Activated CD8-positive, alpha-beta memory T cell treated with anti-CD3 and anti-CD28 coated beads, Interleukin-2, amount 50 U/mL, for 24 hours (primary cell): ENCODE data around the gene SLC30A10.
"Not testable (repeated sequence)": the region's sequence is repeated elsewhere in the genome, so short reads cannot be mapped to it uniquely, and the experiment has no call there.

Source experiments
- DNase-seq: peaks from one replicate; pipeline ENCODE4 v3.0.0-alpha.2; 2020; ENCODE audit errors: extremely low read depth

The SLC30A10 gene

DNA sequence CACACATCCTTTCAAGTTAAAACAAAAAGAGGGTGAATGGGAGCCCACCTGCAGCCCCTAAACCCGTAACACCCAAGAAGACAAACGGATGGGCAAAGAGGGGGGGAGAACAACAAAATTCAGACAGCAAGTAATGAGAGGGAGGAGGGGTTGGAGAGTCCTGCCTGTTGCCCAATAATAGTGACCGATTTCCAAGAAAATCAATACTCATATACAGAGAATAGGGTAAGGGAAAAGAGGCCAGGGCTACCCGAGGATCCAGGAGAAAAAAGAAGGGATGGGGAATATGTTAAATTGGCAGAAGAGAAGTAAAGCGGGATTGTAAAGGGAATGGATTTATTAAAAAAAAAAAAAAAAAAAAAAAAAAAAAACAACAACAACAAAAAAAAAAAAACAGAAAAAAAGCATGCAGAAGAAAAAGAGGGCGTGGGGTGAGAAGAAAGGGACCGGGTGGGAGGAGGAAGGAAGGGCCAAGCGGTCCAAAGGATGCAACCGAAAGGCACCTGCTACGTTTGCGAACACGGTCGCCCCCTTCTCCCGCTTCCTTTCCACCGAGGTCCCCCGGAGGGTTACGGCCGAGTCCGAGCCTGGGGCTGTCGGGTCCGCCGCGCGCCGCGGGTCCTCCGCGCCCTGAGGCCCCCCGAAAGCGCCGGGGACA lies 930 bp downstream of the SLC30A10 start:
- no peak for DNase-seq

DNA sequence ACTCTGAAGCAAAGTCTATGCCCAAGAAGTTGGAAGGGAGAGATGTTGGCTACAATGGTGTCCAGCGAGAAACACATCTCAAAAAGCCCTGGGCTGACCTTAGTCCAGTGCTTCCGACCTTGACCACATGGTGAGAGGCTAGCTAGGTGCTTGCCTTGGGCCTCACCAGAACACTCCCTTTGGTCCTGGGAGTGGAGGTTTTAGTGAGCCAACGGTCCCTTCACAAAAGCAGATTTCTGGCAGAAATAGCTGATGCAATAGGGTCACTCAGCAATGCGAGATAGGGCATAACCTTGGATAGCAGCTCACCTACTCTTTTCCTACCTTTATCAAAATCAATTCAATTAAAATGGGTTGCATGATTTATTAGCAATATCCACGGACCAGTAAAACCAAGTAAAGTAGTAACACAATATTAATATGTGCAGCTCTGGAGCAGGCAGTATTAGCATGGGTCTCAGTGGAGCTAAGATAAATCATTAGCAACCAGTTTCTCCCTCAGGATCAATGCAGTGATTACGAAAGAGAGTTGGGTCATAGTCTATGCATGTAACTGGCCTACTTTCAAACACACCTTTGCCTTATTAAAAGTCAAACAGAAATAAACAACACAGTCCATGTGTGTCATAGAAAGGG lies 1.9 kb downstream of the SLC30A10 start:
- no peak for DNase-seq

DNA sequence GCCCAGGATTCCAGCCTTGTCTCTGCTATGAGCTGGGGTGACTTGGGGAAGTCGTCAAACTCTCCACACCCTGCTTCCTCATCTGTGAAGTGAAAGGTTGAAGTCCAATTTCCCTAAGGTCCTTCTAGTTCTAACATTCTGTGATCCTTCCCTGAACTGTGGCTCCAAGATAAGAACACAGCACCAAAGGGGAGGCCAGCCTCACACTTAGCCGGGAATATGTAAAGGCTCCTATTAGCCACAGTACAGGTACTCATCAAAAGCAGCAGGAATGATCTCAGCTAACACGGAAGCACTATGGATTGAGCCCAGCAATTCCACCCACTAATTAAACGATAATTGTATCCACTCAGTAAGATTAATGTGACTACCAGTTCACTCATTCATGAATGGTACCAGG lies 4.0 kb downstream of the SLC30A10 start:
- no peak for DNase-seq

DNA sequence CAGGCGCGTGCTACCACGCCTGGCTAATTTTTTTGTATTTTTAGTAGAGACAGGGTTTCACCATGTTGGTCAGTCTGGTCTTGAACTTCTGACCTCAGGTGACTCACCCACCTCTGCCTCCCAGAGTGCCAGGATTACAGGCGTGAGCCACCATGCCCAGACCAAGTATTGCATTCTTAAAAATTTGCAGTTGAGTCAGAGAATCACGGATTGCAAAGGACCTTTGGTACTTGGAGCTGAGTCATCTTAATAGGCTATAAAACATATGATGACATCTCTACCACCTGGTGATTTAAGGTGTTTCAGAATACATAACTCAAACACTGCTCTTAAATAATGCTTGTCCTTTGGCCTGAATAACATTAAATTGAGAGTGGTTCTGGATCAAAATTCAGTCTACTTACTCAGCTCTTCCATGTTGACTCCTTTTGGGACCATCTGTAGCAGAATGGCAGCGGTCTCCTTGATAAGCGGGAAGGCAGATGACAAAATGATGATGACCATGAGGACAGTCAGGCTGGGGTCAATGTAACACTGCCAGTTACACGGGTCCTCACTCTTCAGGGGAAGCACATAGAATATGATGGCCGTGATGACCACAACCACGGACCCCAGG lies 10.4 kb downstream of the SLC30A10 start:
- no peak for DNase-seq

GRCh38 chr1:219917281-219917680 lies 11.1 kb downstream of the SLC30A10 start:
- DNase-seq: no peak

- no peak for DNase-seq
Observed at GRCh38 chr1:219916257-219916656, 12.1 kb downstream of the SLC30A10 start.

DNA sequence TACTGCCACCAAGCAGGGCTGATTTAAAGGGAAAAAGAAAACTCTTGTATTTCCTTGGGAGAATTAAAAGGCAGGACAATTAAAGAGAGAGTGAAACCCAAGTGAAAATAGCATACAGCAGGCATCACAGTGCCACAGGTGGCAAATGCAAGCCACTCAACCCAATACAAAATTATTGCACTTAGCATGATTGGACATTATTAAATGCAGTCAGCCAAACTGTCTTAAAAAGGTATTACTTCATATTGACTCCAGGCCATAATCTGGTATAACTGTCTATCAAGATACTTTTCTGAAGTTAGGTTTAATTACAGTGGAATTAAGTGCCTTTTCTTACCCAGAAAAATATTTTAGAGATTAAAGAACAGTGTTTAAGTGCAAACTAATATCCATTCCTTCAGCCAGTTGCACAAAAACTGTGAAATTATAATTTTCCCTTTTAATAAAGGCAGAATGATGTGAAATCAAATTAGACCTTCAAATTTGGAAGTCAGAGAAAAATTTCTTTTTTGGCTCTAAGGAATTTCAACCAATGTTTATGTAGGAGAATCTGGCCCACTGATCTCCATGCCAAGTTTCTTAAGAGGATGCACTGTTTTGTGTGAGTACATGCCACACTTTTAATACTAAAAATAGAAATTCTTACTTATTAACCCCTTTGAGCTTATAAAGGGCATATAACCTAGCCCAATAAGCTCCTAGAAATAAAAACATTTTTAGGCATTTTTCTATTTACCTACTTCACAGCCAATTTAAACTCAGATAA lies 15.2 kb downstream of the SLC30A10 start:
- DNase-seq: no peak

DNA sequence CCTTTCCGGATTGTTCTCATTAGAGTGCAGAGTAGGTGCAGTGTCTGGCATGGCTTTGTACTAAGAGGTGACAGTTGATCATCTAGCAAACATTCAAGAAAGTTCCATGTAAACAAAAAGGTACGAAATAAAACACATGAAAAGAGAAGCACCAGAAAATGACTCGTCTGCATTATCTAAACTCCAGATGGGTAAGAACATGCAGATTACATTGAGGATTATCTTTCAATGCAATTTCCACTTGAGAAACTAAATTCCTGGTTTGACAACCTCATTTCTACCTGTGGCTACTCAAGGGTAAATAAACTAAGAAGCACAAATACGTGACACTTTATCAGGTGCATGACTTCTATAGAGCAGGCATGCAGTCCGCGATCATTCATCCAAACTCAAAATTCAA lies 17.6 kb downstream of the SLC30A10 start:
- DNase-seq: no peak

- no peak for DNase-seq
Observed at GRCh38 chr1:219909476-219909875, 18.9 kb downstream of the SLC30A10 start.

DNA sequence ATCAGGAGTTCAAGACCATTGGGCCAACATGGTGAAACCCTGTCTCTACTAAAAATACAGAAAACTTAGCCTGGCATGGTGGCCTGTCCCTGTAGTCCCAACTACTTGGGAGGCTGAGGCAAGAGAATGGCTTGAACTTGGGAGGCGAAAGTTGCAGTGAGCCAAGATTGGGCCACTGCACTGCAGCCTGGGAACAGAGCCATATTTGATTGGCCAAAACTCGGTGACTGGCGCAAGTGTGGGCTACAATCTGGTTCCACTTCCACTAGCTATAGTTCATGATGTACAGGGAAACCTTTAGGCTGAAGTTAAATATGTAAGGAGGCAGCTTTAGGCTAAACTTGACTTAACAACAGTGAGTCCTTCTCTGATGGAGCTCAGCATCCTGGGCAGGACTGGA lies 20.2 kb downstream of the SLC30A10 start:
- no peak for DNase-seq

GRCh38 chr1:219907772-219908070 lies 20.6 kb downstream of the SLC30A10 start:
- DNase-seq: no peak

DNA sequence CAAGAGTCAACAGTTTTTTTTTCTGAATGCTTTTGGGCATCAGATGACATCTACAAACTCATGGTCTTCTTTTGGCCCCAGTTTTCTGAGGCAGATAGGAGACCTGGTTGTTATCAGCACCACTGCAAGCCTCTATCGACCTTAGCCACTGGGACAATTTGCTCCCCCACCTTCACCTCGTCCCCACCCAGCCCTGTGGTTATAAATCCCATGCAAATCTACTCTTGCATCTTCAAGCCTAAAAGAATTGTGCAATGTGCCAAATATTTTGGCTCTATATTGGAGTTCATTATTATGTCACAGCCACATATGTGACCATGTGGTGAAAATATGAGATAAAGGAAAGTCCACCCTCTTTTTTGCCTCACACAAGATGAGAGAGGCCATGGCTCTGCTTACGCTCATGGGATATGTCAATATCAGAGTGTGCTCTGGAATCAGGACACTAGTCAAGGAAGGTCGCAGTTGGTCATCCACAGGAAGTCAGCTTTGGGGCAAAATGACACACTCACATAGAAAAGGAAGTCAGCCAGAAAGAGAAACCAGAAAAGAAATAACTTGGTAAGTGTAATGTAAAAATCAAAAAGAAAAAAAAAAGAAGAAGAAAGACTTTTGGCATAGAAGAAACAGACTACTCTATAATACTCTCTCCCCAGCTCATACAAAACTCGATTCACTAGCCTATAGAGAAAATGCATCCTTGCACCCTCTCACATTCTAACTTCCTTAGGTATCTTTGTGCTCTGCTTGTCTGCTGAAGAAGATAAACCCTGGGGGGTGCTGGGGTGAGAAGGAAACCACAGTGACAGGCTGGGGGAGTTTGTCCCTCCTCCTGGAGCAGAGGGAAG lies 21.2 kb downstream of the SLC30A10 start:
- DNase-seq: no peak

DNA sequence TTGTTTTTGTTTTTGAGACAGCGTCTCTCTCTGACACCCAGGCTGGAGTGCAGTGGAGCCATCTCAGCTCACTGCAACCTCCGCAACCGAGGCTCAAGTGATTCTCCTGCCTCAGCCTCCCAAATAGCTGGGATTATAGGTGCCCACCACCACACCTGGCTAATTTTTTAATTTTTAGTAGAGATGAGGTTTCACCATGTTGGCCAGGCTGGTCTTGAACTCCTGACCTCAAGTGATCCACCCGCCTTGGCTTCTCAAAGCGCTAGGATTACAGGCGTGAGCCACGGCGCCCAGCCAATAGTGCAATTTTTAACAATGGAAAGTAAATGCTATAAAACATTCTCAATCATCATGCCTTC lies 21.8 kb downstream of the SLC30A10 start:
- DNase-seq: not testable (repeated sequence)

DNA sequence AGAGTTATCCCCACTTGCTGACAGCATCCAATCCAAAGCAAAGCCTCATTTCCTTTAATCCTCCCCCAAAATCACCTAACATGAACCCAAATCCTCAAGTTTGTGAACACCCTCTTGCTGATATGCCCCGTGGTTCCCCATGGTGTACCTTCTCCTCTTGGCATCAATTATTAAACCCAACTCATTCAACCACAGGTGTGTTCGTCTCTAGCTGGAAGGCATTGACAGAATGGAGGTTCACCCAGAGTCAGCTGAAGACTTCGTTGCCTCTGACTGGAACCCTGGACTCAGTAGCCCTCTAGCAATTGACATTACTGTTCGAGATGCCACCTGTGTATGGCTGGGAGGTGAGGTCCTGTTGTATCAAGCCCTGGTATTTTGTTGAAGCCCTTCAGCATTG lies 22.8 kb downstream of the SLC30A10 start:
- DNase-seq: no peak

GRCh38 chr1:219904934-219905333 lies 23.4 kb downstream of the SLC30A10 start:
- DNase-seq: no peak

DNA sequence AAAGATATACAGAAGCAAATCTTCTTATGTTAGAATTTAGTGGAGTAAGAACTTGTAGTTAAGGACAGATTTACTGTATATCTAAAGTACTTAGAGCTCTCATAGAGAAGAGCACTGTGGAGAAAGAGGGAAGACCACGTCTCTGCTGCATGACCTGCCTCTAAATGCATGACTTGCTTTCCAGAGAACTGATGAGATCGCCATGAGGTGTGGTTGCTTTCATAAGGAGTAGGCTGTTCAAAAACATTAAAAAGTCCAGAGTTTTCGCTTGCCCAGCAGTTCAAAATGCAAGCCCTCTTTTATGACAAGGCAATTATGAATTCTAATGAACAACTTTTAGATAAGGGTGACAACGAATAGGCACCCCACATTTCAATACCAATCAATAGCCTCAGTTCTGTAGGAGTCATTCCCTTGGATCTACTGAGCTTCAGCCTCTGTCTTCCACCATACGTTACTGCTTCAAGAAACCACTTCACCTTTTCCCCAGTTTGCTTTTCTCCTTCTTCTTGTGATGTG lies 24.9 kb downstream of the SLC30A10 start:
- no peak for DNase-seq

GRCh38 chr1:219902951-219903350 lies 25.4 kb downstream of the SLC30A10 start:
- DNase-seq: no peak

DNA sequence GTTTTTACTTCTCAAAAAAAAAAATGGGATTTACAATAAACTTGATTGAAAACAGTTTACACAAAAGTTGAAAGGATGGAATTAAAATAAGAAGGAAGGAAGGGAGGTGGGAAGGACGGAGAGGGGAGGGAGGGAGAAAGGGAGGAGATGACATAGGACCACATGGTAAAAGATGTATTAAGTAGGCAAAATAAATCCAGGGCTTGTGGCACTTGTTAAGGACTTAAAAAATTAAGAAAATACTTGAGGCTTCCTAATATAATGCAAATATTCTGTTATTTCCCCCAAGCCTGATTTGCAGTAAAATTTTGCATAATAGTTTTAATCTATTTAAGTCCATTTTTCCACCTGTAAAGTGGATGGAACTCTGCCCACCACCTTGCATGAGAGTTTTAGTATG lies 27.5 kb downstream of the SLC30A10 start:
- DNase-seq: no peak

DNA sequence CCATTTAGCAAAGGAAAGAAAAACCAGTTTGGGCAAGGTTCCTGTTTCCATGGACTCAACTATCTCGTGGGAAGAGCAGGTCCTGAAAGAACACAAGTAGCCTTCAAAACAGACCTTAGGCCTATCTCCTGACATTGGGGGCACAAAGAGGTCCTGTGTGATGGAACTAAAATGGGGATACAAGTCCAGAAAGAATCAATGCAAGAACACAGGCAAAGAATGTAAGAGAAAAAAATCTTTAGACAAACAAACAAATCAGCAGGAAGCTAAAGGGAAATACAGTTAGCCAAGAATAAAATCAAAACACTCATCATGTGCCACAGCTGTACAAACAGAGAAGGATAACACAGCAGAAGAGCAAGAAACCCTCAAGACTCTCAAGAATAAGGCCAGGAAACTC lies 28.2 kb downstream of the SLC30A10 start:
- no peak for DNase-seq

DNA sequence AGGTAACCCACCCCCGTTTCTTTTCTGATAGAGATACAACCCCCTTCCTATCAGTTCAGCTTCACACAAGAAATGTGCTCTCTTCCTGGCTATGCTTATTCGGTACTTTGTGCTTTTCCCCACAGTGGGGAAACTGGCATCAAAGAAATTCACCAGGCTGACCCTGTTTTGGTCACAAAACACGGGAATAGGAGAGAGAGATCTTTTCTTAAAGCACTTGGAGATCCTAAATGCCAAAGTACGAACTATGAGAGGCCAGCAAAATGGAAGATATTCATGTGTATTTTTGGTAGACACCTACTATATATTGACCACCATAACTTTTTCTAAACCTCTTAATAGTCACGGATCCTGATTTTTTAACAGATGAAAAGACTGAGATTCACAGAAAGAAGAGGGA lies 30.0 kb downstream of the SLC30A10 start:
- DNase-seq: no peak

- DNase-seq: no peak
Observed at GRCh38 chr1:219897914-219898313, 30.4 kb downstream of the SLC30A10 start.

DNA sequence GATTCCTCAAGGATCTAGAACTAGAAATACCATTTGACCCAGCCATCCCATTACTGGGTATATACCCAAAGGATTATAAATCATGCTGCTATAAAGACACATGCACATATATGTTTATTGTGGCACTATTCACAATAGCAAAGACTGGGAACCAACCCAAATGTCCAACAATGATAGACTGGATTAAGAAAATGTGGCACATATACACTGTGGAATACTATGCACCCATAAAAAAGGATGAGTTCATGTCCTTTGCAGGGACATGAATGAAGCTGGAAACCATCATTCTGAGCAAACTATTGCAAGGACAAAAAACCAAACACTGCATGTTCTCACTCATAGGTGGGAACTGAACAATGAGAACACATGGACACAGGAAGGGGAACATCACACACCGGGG lies 36.1 kb downstream of the SLC30A10 start:
- not testable (repeated sequence) for DNase-seq
